ENCODE measurements around the gene GLI3. TPM values are rescaled to one million over a fixed set of nuclear protein-coding genes. Genes with fewer than 3 reads are reported as not detected.

The GLI3 gene
- total RNA-seq, 1 experiment from 2014 or later, result 45.0 TPM

DNA sequence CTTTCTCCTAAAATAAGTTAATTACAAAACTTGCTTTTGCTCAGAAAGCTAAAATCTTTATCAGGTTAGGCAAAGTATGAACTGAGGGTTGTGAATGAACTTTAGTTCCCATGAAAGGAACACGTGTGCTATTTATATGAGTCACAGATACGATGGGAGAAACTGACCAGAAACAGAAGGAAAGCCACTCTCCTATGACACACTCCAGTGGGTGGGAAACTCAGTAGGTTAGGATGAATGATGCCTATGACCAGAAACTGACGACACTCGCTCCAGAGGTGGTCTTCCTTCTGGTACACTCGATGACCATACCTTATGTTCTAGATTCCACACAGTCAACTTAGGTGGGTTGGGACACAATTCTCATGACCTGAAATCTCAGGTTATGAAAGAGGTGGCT is 318.4 kb downstream of the GLI3 start:
- no peak overlapping the region for H4K5ac ChIP-seq (ENCODE audit: insufficient read length, low read depth, low read length)
- no peak for DNase-seq
- no peak overlapping the region for H2BK12ac ChIP-seq (ENCODE audit: insufficient read length, low read depth, low read length)
- no peak overlapping the region for H4K8ac ChIP-seq (replicated peaks; ENCODE audit: insufficient read length, low read depth, low read length)
- H3K4me1 Mint-ChIP-seq, result no peaks in the 10 kb centered on the region
- H3K14ac ChIP-seq (ENCODE audit: insufficient read depth, low read length), result no peak overlapping the region
- H3T11ph ChIP-seq (ENCODE audit: low read length), result no peak overlapping the region
- no peak overlapping the region for H3K4me2 ChIP-seq (ENCODE audit: insufficient read depth, insufficient read length, low read length)
- TF ChIP-seq, protein P1, sequence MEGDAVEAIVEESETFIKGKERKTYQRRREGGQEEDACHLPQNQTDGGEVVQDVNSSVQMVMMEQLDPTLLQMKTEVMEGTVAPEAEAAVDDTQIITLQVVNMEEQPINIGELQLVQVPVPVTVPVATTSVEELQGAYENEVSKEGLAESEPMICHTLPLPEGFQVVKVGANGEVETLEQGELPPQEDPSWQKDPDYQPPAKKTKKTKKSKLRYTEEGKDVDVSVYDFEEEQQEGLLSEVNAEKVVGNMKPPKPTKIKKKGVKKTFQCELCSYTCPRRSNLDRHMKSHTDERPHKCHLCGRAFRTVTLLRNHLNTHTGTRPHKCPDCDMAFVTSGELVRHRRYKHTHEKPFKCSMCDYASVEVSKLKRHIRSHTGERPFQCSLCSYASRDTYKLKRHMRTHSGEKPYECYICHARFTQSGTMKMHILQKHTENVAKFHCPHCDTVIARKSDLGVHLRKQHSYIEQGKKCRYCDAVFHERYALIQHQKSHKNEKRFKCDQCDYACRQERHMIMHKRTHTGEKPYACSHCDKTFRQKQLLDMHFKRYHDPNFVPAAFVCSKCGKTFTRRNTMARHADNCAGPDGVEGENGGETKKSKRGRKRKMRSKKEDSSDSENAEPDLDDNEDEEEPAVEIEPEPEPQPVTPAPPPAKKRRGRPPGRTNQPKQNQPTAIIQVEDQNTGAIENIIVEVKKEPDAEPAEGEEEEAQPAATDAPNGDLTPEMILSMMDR (conservative IDR thresholded peaks at IDR 0.05), result no peak
- H4K91ac ChIP-seq (ENCODE audit: insufficient read length, low read depth, low read length), result no peak overlapping the region
- no peak overlapping the region for H2BK15ac ChIP-seq (ENCODE audit: low read depth, low read length)
- no peak overlapping the region for H2BK120ac ChIP-seq (ENCODE audit: low read depth, low read length, poor library complexity, severe bottlenecking)
- H3K27me3 ChIP-seq (ENCODE audit: insufficient read depth, low read length), result no peaks in the 10 kb centered on the region
- H3K23me2 ChIP-seq (ENCODE audit: insufficient read length, low read depth, low read length, poor library complexity, severe bottlenecking), result no peaks in the 10 kb centered on the region
- no peaks in the 10 kb centered on the region for H3K79me2 ChIP-seq (ENCODE audit: insufficient read depth, low read length)
- no peaks in the 10 kb centered on the region for H3K9me3 Mint-ChIP-seq
- H3K4me1 ChIP-seq (ENCODE audit: insufficient read depth, low read length), result no peaks in the 10 kb centered on the region
- no peaks in the 10 kb centered on the region for H3K9me3 ChIP-seq (ENCODE audit: control insufficient read depth, low read depth, low read length)
- H2BK20ac ChIP-seq (ENCODE audit: low read depth, low read length, poor library complexity, severe bottlenecking), result no peak overlapping the region
- no peak overlapping the region for H3K23ac ChIP-seq (ENCODE audit: insufficient read length, low read depth, low read length)
- H3K56ac ChIP-seq (ENCODE audit: insufficient read length, low read depth, low read length), result no peak overlapping the region
- H3K27me3 Mint-ChIP-seq (ENCODE audit: low read depth), result no peaks in the 10 kb centered on the region; the same call in 1 of the 2 replicates
- no peak overlapping the region for H3K18ac ChIP-seq (ENCODE audit: insufficient read length, low read depth, low read length)
- H2BK5ac ChIP-seq (ENCODE audit: insufficient read length, low read length), result no peak overlapping the region
- no peak overlapping the region for H2AK5ac ChIP-seq (ENCODE audit: insufficient read length, low read length)
- no peak overlapping the region for H3K9ac ChIP-seq (ENCODE audit: extremely low read depth, insufficient read length, low read length)
- H3K4ac ChIP-seq (ENCODE audit: low read depth, low read length), result no peak overlapping the region
- no peak overlapping the region for H3K4me3 Mint-ChIP-seq
- H3K27ac Mint-ChIP-seq, result no peak overlapping the region
- no peak overlapping the region for H3K27ac ChIP-seq (ENCODE audit: insufficient read length, low read depth, low read length)
- H2AFZ ChIP-seq (ENCODE audit: low read length), result no peak overlapping the region
- H3K36me3 Mint-ChIP-seq (ENCODE audit: insufficient read depth in 1 of 3, low read depth in 3 of 3), result no peaks in the 10 kb centered on the region
- no peaks in the 10 kb centered on the region for H3K79me1 ChIP-seq (ENCODE audit: insufficient read depth, low read depth, low read length, poor library complexity, severe bottlenecking)
- no peaks in the 10 kb centered on the region for H4K20me1 ChIP-seq (ENCODE audit: control insufficient read depth, insufficient read depth, insufficient read length)
- WGBS (ENCODE audit: extremely low coverage, insufficient read length, low lambda C conversion rate), result no CpG with 5 or more reads among the region's 5 CpGs
